SH-SY5Y (cell line): ENCODE measurements around the gene PPP2R5B.

Experiments used
- GATA2 ChIP-seq: IDR thresholded peaks from 2 replicates; pipeline ENCODE4 v1.6.1; 2011; ENCODE audit warnings: mild to moderate bottlenecking, low read depth, low read length
- GATA3 ChIP-seq: IDR thresholded peaks from 2 replicates; pipeline ENCODE4 v1.6.1; 2011; ENCODE audit warnings: low read depth, mild to moderate bottlenecking, low read length, moderate library complexity

- TF ChIP-seq GATA2 = no peak
- TF ChIP-seq GATA3 = no peak
Observed at GRCh38 chr11:64923944-64924909, at the start of gene PPP2R5B.
